HepG2 (cell line): ENCODE results near the gene CCM2. TPM values are rescaled to one million over a fixed set of nuclear protein-coding genes. Genes with fewer than 3 reads are reported as not detected.
A peak's percentile ranks its signal among the peaks of the same experiment; 100 is the strongest.

Experiments used
- AFF4 ChIP-seq: sonication (generic); formaldehyde crosslinking; IDR thresholded peaks from 2 replicates; pipeline ENCODE4 v1.4.0; 2020; ENCODE audit warnings: missing genetic modification reagents
- CBFB ChIP-seq: sonication (generic); formaldehyde crosslinking; IDR thresholded peaks from 2 replicates; pipeline ENCODE4 v1.4.0; 2020; ENCODE audit warnings: missing genetic modification reagents
- CBX1 ChIP-seq: IDR thresholded peaks from one replicate; pipeline ENCODE4 v1.6.1; 2016; ENCODE audit warnings: antibody characterized with exemption, low read depth
- GTF2F1 ChIP-seq: fragments of 150-350 bp; IDR thresholded peaks from 2 replicates; pipeline ENCODE4 v1.6.1; 2014; ENCODE audit warnings: low read length
- HNRNPH1 ChIP-seq: fragments of 200-400 bp; formaldehyde crosslinking; optimal IDR thresholded peaks from 2 replicates; pipeline ENCODE3; 2017; ENCODE audit warnings: mild to moderate bottlenecking, low read depth, low read length
- KIAA2018 ChIP-seq: sonication (generic); formaldehyde crosslinking; IDR thresholded peaks from 2 replicates; pipeline ENCODE4 v1.5.0; 2020; ENCODE audit warnings: mild to moderate bottlenecking, missing genetic modification reagents, borderline replicate concordance
- KLF15 ChIP-seq: sonication (generic); formaldehyde crosslinking; IDR thresholded peaks from 2 replicates; pipeline ENCODE4 v1.8.1; 2023; ENCODE audit warnings: borderline replicate concordance, mild to moderate bottlenecking, inconsistent platforms, missing genetic modification reagents, mixed read lengths
- SETDB1 ChIP-seq: sonication (generic); formaldehyde crosslinking; IDR thresholded peaks from 2 replicates; pipeline ENCODE4 v1.5.1; 2020; ENCODE audit warnings: missing genetic modification reagents, mild to moderate bottlenecking, borderline replicate concordance
- ZFP90 ChIP-seq: sonication (generic); formaldehyde crosslinking; IDR thresholded peaks from 2 replicates; pipeline ENCODE4 v1.8.0; 2022; ENCODE audit warnings: missing genetic modification reagents, mild to moderate bottlenecking, inconsistent platforms, borderline replicate concordance
- ZNF224 ChIP-seq: sonication (generic); formaldehyde crosslinking; IDR thresholded peaks from 2 replicates; pipeline ENCODE4 v1.5.0; 2020; ENCODE audit warnings: mild to moderate bottlenecking, missing genetic modification reagents
- ZNF282 ChIP-seq: fragments of 450-650 bp; IDR thresholded peaks from 2 replicates; pipeline ENCODE4 v1.6.1; 2018; ENCODE audit not compliant: partially characterized antibody
- ZNF383 ChIP-seq: sonication (generic); formaldehyde crosslinking; IDR thresholded peaks from 2 replicates; pipeline ENCODE4 v1.4.0; 2020; ENCODE audit warnings: missing genetic modification reagents, mild to moderate bottlenecking, borderline replicate concordance
- ZNF484 ChIP-seq: sonication (generic); formaldehyde crosslinking; IDR thresholded peaks from 2 replicates; pipeline ENCODE4 v1.5.1; 2020; ENCODE audit warnings: mild to moderate bottlenecking, low read depth, missing genetic modification reagents, borderline replicate concordance
- ZNF766 ChIP-seq: sonication (generic); formaldehyde crosslinking; IDR thresholded peaks from 2 replicates; pipeline ENCODE4 v1.5.0; 2020; ENCODE audit warnings: missing genetic modification reagents, borderline replicate concordance
- ZNF790 ChIP-seq: sonication (generic); formaldehyde crosslinking; IDR thresholded peaks from 2 replicates; pipeline ENCODE4 v1.8.0; 2022; ENCODE audit warnings: missing genetic modification reagents, mild to moderate bottlenecking, borderline replicate concordance
- polyA plus RNA-seq, 8 experiments: library from polyadenylated mRNA; depleted of rRNA in 3 of 8; stranded (reverse) in 7 of 8; unstranded in 1 of 8; fragments of >200 nt; fragmentation: Illumina TruSeq in 4 of 8; extraction: Trizol in 4 of 8; gene quantifications; 2 replicates each; pipeline versions ENCODE4 v1.2.1 to v1.2.3, GENCODE V29; 2011 to 2016; ENCODE audit warnings: low read depth in 4 of 8, missing spikeins in 1 of 8, mixed read lengths in 1 of 8; ENCODE audit not compliant: insufficient read depth in 1 of 8
- total RNA-seq, 5 experiments: library from RNA; depleted of rRNA; stranded (reverse); fragments of >200 nt; fragmentation: Illumina TruSeq; extraction: Trizol; gene quantifications; 2 replicates each; pipeline ENCODE4 v1.2.3, GENCODE V29; 2016; ENCODE audit warnings: low read depth in 1 of 5

Gene CCM2
- total and polyA plus RNA-seq, 2 of the 13 experiments (the other 11 are each of a cell fraction or from before 2014, with no cell fraction given), result 13.7 to 15.8 TPM

- TF ChIP-seq ZNF484 (no peak), ZNF282 (no peak), ZNF790 (peak; percentile 90), CBFB (CRISPR knock-in tag) (peak; percentile 86), ZFP90 (peak; percentile 98), SETDB1 (CRISPR knock-in tag) (no peak), GTF2F1 (no peak), KIAA2018 (CRISPR knock-in tag) (no peak), HNRNPH1 (no peak), ZNF766 (CRISPR knock-in tag) (no peak), KLF15 (CRISPR knock-in tag) (peak; percentile 75; the same call in 1 of the 2 replicates), AFF4 (CRISPR knock-in tag) (peak; percentile 84; the same call in 1 of the 2 replicates), CBX1 (peak; percentile 25), ZNF383 (CRISPR knock-in tag) (peak; percentile 84; the same call in 1 of the 2 replicates), ZNF224 (peak; percentile 88; the same call in 1 of the 2 replicates)
These were observed 111.6 kb downstream of the CCM2 start, which contains the start of gene TBRG4 (continued) for GRCh38 chr7:45111298-45112223.
